ENCODE data around the gene WNT1.

The WNT1 gene

GRCh38 chr12:48961331-48961730 is 16.8 kb upstream of the WNT1 start:
- DNase-seq (ENCODE audit: low spot score), result no peak

GRCh38 chr12:48961801-48962200 is 16.3 kb upstream of the WNT1 start:
- no peak for DNase-seq (ENCODE audit: low spot score)

GRCh38 chr12:48965298-48965838 is 12.8 kb upstream of the WNT1 start:
- DNase-seq (ENCODE audit: low spot score), result peak; percentile 67

- DNase-seq (ENCODE audit: low spot score), result no peak
Observed at GRCh38 chr12:48966177-48966895, 11.8 kb upstream of the WNT1 start.

GRCh38 chr12:48967991-48968390 is 10.1 kb upstream of the WNT1 start:
- no peak for DNase-seq (ENCODE audit: low spot score)

GRCh38 chr12:48968467-48968866 is 9.7 kb upstream of the WNT1 start:
- no peak for DNase-seq (ENCODE audit: low spot score)

- DNase-seq (ENCODE audit: low spot score), result no peak
Observed at GRCh38 chr12:48969160-48969771, 8.9 kb upstream of the WNT1 start.

- DNase-seq (ENCODE audit: low spot score), result no peak
Observed at GRCh38 chr12:48969833-48970701, 8.1 kb upstream of the WNT1 start.

GRCh38 chr12:48970702-48971334 is 7.3 kb upstream of the WNT1 start:
- no peak for DNase-seq (ENCODE audit: low spot score)

- no peak for DNase-seq (ENCODE audit: low spot score)
Observed at GRCh38 chr12:48972213-48972951, 5.7 kb upstream of the WNT1 start.

- DNase-seq (ENCODE audit: low spot score), result peak; percentile 19
Observed at GRCh38 chr12:48972952-48973483, 5.1 kb upstream of the WNT1 start.

- DNase-seq (ENCODE audit: low spot score), result peak; percentile 44
Observed at GRCh38 chr12:48973531-48973930, 4.6 kb upstream of the WNT1 start.

GRCh38 chr12:48973941-48974673 is 4.0 kb upstream of the WNT1 start:
- DNase-seq (ENCODE audit: low spot score), result peak; percentile 74

GRCh38 chr12:48977290-48978281 is 536 bp upstream of the WNT1 start:
- DNase-seq (ENCODE audit: low spot score), result peak; percentile 75

- no peak for DNase-seq (ENCODE audit: low spot score)
Observed at GRCh38 chr12:48978741-48979601, 849 bp downstream of the WNT1 start.

- no peak for DNase-seq (ENCODE audit: low spot score)
Observed at GRCh38 chr12:48979602-48980388, 1.7 kb downstream of the WNT1 start.

- no peak for DNase-seq (ENCODE audit: low spot score)
Observed at GRCh38 chr12:48980389-48980952, 2.3 kb downstream of the WNT1 start.
